ENCODE measurements around the gene CNNM1. TPM values are rescaled to one million over a fixed set of nuclear protein-coding genes. Genes with fewer than 3 reads are reported as not detected.
A peak's percentile ranks its signal among the peaks of the same experiment; 100 is the strongest.

The CNNM1 gene
- 0.22 and 0.63 TPM in 2 replicates for total RNA-seq

- peak within 1 kb of the TSS; percentile 57 for H3K4me3 ChIP-seq (ENCODE audit: low read depth, low read length)
- TF ChIP-seq CTCF (conservative IDR thresholded peaks at IDR 0.05; ENCODE audit: low read depth, low read length) = no peak
- DNase-seq (ENCODE audit: low read depth) = no peak
These were observed at the start of gene CNNM1 for GRCh38 chr10:99329304-99329553. Gene CNNM1 (plus strand): TSS chr10:99329356. CDS start chr10:99329388, 32 bp downstream.

GRCh38 chr10:99279626-99280111 lies 49.5 kb upstream of the CNNM1 start:
- H3K4me3 ChIP-seq (ENCODE audit: low read depth, low read length) = no peak overlapping the region
- TF ChIP-seq CTCF (conservative IDR thresholded peaks at IDR 0.05; ENCODE audit: low read depth, low read length) = no peak
- DNase-seq (ENCODE audit: low read depth) = peak; percentile 10

GRCh38 chr10:99280472-99280871 lies 48.7 kb upstream of the CNNM1 start:
- no peak for DNase-seq (ENCODE audit: low read depth)
- no peak overlapping the region for H3K4me3 ChIP-seq (ENCODE audit: low read depth, low read length)
- no peak for TF ChIP-seq CTCF (conservative IDR thresholded peaks at IDR 0.05; ENCODE audit: low read depth, low read length)

GRCh38 chr10:99285881-99286280 lies 43.3 kb upstream of the CNNM1 start:
- no peak for DNase-seq (ENCODE audit: low read depth)
- H3K4me3 ChIP-seq (ENCODE audit: low read depth, low read length) = no peak overlapping the region
- no peak for TF ChIP-seq CTCF (conservative IDR thresholded peaks at IDR 0.05; ENCODE audit: low read depth, low read length)

- no peak for DNase-seq (ENCODE audit: low read depth)
- no peak for TF ChIP-seq CTCF (conservative IDR thresholded peaks at IDR 0.05; ENCODE audit: low read depth, low read length)
- no peak overlapping the region for H3K4me3 ChIP-seq (ENCODE audit: low read depth, low read length)
These were observed 38.9 kb upstream of the CNNM1 start for GRCh38 chr10:99290306-99290705.

GRCh38 chr10:99292159-99292558 lies 37.0 kb upstream of the CNNM1 start:
- peak; percentile 15 for DNase-seq (ENCODE audit: low read depth)
- H3K4me3 ChIP-seq (ENCODE audit: low read depth, low read length) = no peak overlapping the region
- no peak for TF ChIP-seq CTCF (conservative IDR thresholded peaks at IDR 0.05; ENCODE audit: low read depth, low read length)

- no peak overlapping the region for H3K4me3 ChIP-seq (ENCODE audit: low read depth, low read length)
- no peak for TF ChIP-seq CTCF (conservative IDR thresholded peaks at IDR 0.05; ENCODE audit: low read depth, low read length)
- DNase-seq (ENCODE audit: low read depth) = no peak
These were observed 32.6 kb upstream of the CNNM1 start for GRCh38 chr10:99296605-99297004.

All from epithelial cell of proximal tubule (primary cell).